T-helper 22 cell (primary cell): ENCODE data around the gene AKAP8L.

ENCODE experiments used
- DNase-seq: peaks from one replicate; pipeline ENCODE4 v3.0.0-alpha.2; 2020; ENCODE audit warnings: low read depth

AKAP8L gene

DNA sequence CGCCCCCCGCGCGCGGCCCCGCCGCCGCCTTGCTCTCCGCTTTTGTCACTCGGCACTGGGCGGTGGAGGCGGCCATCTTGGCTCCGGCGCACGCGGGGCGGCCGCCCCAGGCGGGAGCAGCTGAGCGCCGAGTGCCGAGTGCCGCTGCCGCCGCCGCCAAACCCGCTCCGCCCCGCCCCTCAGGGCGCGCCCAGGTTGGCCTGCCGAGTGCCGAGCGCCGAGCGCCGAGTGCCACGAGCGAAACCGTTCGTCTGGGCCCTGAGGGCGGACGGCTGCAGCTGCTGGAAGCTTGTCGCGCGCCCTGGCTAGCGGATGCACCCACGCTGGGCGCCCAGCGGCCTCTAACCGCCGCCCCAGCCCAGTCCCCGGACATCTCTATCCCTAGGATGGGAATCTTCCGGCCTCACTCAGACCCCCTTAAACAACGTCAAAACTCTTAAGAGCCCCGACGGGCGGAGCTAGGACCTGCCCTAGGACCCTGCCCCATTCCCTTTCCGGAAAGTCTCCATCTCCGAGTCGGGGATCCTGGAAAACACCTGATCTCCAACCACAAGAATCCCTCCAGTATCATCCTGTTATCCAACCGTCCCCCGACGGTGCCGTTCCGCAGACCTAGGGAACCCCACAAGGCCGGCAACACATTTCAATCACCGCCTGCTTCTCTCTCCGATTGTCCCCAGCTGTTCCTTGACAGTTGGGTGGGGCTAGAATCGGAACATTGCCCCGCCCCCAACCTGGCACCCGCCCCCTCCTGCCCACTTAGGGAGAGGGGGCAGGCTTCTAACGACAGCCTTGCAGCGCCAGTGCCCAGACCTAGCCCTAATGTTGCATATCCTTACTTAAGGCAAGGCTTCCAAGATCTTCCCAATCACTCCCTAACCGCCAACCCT lies 14.1 kb upstream of the AKAP8L start:
- peak; percentile 86 for DNase-seq

- DNase-seq = no peak
Measured at GRCh38 chr19:15432018-15432494, 13.3 kb upstream of the AKAP8L start.

DNA sequence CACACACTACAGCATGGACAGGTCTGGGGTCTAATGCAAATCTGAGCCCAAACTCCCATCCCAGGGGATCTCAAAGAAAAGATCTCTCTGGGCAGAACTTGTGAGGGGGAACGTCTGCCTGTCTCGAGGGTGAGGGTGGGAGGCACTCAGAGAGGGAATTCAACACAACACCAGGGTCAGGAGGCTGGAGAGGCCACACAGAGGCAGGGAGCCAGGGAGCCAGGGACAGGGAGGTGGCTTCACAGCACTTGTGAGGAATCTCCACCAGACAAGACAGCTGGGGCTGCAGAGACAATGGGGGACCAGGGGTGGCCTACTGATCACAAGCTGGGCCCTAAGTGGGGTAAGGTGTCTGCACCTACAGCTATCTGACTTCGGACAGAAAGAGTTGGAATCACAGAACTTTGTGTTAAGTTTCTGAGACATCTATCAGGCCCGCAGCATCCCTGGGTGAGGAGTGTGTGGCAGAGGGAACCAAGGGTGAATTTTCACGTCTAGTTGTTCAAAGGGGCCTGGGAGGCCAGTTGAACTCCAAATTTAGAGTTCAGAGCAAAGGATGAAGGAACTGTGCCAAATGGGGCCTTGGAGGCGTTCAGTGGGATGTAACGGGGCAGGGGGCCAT lies 12.7 kb upstream of the AKAP8L start:
- no peak for DNase-seq

DNA sequence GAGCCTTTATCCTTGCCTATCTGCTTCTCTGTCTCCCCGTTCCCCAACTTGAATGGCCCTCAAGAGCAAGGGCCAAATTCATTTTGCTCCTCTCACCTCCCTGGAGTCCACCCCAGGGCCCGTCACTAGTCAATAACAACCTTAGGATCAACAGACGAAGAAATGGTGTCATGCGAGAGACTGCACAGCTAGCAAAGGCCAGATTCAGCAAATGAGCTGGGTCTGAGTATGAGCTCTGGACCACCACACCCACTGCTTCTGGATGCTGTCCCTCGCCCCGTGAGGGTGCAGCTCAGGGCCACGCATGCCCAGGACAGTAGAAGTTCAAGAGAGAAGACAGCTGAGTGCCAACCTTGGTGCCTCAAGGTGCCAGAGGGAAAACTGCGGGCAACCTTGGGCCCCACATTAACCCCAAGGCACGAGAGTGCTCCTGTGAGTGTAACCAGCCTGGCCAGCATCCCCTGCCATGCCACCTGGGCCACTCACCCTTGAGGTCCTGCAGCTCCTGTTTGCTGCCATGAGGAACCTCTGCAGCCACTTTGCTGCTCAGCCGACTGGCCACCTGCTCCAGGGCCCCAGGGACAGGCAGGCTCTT lies 11.8 kb upstream of the AKAP8L start:
- no peak for DNase-seq

GRCh38 chr19:15429825-15430467 lies 11.2 kb upstream of the AKAP8L start:
- DNase-seq = no peak

DNA sequence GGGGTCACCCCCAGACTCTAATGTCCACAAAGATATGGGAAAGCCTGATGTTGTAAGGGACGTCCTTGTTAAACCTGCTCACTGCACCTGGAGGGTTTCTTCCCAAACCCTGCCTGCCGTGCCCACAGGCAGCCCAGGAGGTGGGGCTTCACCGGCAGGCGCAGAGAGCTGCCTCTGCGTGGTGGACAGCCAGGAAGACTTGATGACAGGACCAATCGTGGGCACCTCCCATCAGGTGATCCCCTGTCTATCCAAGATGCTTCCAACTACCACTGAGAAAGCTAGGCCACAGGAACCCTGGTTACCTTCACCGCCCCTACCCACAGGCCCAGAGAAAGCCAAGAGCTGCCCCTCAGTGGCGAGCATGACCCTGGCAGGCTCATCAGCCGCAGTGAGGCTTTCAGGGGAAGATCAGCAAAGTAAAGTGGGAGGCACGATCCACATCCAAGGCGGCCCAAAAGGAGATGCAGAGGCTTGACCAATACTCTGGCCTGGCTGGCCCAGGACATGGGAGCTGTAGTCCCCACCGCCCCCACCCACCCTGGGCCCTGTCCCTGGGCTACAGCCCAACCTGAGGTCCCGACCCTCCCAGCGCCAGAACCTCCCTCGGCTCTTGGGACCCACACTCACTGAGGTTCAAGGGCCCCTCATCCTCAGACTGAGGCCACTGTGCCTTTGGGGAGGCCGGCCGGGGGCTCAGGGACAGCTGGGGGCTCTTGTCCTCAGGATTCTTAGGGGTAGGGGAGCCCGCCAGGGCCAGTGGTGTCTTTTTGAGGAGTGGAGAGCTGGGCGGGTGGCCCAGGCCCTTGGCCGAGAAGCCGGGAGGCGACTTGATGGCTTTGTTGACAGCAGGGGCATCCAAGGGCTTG lies 10.4 kb upstream of the AKAP8L start:
- DNase-seq = no peak

DNA sequence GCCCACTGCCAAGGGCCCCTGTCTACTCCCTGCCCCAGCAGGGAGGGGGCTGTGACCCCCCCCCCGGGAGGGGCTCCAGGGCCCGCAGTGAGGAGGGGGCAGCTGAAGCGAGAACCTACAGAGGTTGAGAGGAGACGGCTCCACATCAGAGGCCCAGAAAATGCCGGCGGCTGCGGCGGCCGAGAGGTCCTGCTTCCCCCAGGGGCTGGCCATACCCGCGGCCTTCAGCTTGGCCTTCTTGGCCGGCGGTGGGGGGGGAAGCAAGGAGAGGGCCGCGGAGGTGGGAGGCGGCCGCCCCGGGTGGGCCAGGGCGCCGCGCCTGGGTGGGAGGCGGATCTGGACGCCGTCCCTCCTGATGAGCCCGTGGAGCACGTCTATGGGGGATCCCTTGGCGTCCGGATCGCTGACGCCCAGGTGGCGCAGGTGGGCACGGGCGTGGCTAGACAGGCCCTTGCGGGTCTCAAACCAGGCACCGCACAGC lies 9.2 kb upstream of the AKAP8L start:
- no peak for DNase-seq

GRCh38 chr19:15427350-15427700 lies 8.5 kb upstream of the AKAP8L start:
- no peak for DNase-seq

DNA sequence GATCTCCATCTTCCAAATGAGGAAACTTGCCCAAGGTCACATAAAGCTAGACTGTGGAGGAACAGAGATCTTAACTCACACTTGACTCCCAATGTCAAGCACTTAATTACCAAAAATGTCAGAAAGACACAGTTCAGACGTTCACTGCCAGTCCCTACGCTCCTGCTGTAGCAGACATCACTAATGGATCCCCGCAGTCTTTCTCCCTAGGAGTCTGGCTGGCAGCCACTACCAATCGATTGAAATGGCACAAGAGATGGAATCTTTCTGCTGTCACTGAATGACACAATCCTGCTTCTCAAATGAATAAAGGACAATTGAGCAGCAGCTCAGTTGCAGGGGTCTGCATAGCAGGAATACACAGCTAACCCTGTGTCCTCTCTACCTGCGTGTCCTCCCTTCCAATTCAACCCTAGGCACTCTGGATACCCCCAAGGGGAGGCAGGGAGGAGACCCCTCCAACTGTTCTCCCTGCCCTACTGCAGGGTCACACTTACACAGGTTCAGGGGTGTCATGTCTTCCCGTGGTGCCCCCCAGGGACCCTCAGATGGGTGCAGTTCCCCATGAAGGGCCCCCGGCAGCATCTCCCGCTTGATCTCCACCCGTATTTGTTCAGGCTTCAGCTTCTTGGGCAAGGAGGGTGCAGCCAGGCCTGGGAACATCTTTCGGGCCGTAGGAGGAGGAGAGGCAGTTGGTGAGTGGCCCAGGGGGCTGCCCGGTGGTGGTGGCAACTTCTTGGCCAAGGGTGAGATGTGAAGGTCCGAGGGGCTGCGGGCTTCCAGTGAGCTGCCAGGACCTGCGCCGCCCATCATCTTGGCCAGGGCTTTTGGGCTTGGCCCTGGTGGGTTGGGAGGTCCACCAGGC lies 7.9 kb upstream of the AKAP8L start:
- no peak for DNase-seq

- DNase-seq = no peak
Measured at GRCh38 chr19:15425321-15425950, 6.6 kb upstream of the AKAP8L start.

DNA sequence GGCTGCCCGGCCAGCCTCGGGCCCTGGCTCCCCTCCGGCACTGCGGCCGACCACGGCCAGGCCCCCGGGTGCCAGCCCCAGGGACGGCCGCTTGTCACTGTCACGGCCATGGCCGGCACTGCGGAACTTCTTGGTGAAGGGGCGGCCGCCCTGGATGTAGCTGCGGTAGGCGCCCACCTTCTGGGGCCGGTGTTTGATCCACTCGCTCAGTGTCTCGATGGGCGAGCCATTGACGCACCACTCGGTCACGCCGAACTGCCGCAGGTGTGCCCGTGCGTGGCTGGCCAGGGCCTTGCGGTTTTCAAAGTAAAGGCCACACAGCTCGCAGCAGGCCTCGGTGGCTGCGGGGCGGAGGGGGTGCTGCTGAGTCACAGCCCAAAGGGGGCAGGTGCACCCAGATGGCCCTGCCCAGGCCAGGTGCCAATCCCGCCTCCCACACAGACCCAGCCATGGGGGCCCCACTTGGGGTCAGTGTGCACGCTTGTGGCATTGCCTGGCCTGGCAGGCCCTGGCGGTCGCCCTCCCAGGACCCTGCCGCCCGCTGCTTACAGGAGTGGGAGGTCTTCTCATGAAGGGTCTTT lies 6.0 kb upstream of the AKAP8L start:
- DNase-seq = no peak

DNA sequence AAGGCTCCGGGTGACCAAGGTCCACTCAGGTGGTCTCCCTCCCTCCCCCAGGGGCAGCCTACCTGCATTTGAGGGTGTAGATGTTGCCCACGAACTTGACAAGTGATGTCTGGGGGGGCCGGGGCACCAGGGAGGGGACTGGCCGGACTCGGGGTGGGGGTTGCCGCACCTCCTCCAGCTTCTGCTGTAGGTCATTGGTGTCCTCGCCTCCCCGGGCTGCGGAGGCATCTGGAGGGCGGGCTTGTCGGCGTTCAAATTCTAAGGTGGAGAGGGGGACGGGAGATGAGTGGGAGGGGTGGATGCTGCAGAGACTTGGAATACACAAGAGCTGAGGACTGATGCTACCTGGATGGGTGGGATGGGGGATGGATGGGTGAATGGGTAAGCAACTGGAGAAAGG lies 5.3 kb upstream of the AKAP8L start:
- no peak for DNase-seq

GRCh38 chr19:15423130-15423529 lies 4.3 kb upstream of the AKAP8L start:
- no peak for DNase-seq

GRCh38 chr19:15422296-15423075 lies 3.7 kb upstream of the AKAP8L start:
- DNase-seq = no peak

DNA sequence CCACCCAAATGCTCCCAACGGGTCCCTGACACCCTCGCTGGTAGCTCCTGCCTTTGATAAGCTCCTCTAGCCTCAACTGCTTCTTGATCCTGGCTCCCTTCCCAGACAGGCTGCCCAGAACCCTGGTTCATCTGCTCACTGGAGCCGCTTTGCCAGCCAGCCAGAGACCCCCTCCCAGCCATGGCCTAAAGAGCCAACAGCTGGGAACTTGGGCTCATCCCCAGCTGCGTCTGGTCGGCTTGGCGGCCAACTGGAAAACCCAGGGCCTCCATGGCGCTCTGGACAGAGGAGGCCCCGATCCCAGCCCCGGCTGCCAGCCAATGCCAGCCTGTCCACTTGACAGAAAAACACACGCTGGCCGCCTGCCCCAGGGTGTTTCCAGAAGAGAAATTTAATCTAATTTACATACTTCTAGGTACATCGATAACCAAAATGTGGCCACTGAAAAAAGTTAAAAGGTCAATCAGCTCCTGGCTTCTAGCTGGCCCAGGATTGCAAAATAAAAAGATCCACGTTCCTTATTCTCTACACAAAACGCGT lies 3.0 kb upstream of the AKAP8L start:
- no peak for DNase-seq

- DNase-seq = no peak
Measured at GRCh38 chr19:15421136-15421695, 2.4 kb upstream of the AKAP8L start.

- DNase-seq = no peak
Measured at GRCh38 chr19:15419413-15420025, 731 bp upstream of the AKAP8L start.

- DNase-seq = no peak
Measured at GRCh38 chr19:15418231-15418578, 583 bp downstream of the AKAP8L start.
